Activated T-cell treated with anti-CD3 and anti-CD28 coated beads for 24 hours (primary cell): ENCODE measurements around the gene KCTD5.
A peak's percentile ranks its signal among the peaks of the same experiment; 100 is the strongest.
"Not testable (repeated sequence)": the region's sequence is repeated elsewhere in the genome, so short reads cannot be mapped to it uniquely, and the experiment has no call there.

ENCODE experiments used
- DNase-seq: peaks from one replicate; pipeline ENCODE4 v3.0.0-alpha.2; 2020; ENCODE audit warnings: low read depth

KCTD5 gene

GRCh38 chr16:2682209-2683021, at the start of gene KCTD5:
TSS of gene KCTD5 (plus strand) at chr16:2682523. CDS start at chr16:2682549, 26 bp downstream.
- peak; percentile 96 for DNase-seq

- DNase-seq, result not testable (repeated sequence)
These were observed 43.1 kb upstream of the KCTD5 start for GRCh38 chr16:2639071-2639721.

GRCh38 chr16:2639722-2640072, 42.6 kb upstream of the KCTD5 start:
- DNase-seq, result not testable (repeated sequence)

- not testable (repeated sequence) for DNase-seq
These were observed 39.8 kb upstream of the KCTD5 start for GRCh38 chr16:2642561-2642960.

GRCh38 chr16:2644754-2645453, 37.4 kb upstream of the KCTD5 start:
- DNase-seq, result not testable (repeated sequence)

- not testable (repeated sequence) for DNase-seq
These were observed 31.0 kb upstream of the KCTD5 start for GRCh38 chr16:2651268-2651871.

- DNase-seq, result not testable (repeated sequence)
These were observed 28.4 kb upstream of the KCTD5 start for GRCh38 chr16:2653915-2654314.

GRCh38 chr16:2654949-2655348, 27.4 kb upstream of the KCTD5 start:
- not testable (repeated sequence) for DNase-seq

- no peak for DNase-seq
These were observed 25.3 kb upstream of the KCTD5 start for GRCh38 chr16:2656985-2657384.

GRCh38 chr16:2657803-2658202, 24.5 kb upstream of the KCTD5 start:
- DNase-seq, result not testable (repeated sequence)

GRCh38 chr16:2659560-2659959, 22.8 kb upstream of the KCTD5 start:
- not testable (repeated sequence) for DNase-seq

- not testable (repeated sequence) for DNase-seq
These were observed 22.2 kb upstream of the KCTD5 start for GRCh38 chr16:2660014-2660662.

- not testable (repeated sequence) for DNase-seq
These were observed 21.5 kb upstream of the KCTD5 start for GRCh38 chr16:2660755-2661373.

- DNase-seq, result peak; percentile 42
These were observed 18.5 kb upstream of the KCTD5 start for GRCh38 chr16:2663553-2664546.

GRCh38 chr16:2664574-2664982, 17.7 kb upstream of the KCTD5 start:
- DNase-seq, result no peak

GRCh38 chr16:2666671-2667070, 15.7 kb upstream of the KCTD5 start:
- DNase-seq, result not testable (repeated sequence)

- DNase-seq, result not testable (repeated sequence)
These were observed 12.7 kb upstream of the KCTD5 start for GRCh38 chr16:2669587-2669986.

GRCh38 chr16:2670017-2670416, 12.3 kb upstream of the KCTD5 start:
- peak; percentile 38 for DNase-seq

GRCh38 chr16:2671193-2671592, 11.1 kb upstream of the KCTD5 start:
- DNase-seq, result not testable (repeated sequence)

- no peak for DNase-seq
These were observed 10.6 kb upstream of the KCTD5 start for GRCh38 chr16:2671741-2672140.
